ENCODE data around the gene COL27A1. TPM values are rescaled to one million over a fixed set of nuclear protein-coding genes. Genes with fewer than 3 reads are reported as not detected.

Gene COL27A1
- total and polyA plus RNA-seq, 9 of the 15 experiments (the other 6 are each of a cell fraction or from before 2014, with no cell fraction given): 0.07 TPM; not detected in 8

- ChIA-PET POLR2A (interaction anchor here (0.5 to 0.8 kb wide), 2 partner anchors 19 to 176 kb away, joined by 3 read pairs; no protein-coding TSS in a partner anchor), CTCF (ENCODE audit: low intra/inter-chr PET ratio) (interaction anchor here (2.1 kb wide), 1 partner anchor 183 kb away, joined by 13 read pairs; no protein-coding TSS in a partner anchor)
- ATAC-seq (peak; percentile 43), FAIRE-seq (no peak), DNase-seq (ENCODE audit: extremely low read depth in 1 of 4, low spot score in 3 of 4) (no peak)
- no peaks in the 10 kb centered on the region for H3K36me3 ChIP-seq (ENCODE audit: control insufficient read depth, insufficient read depth, low read length)
- H3K9me1 ChIP-seq (ENCODE audit: control insufficient read depth, insufficient read depth, low read length): no peaks in the 10 kb centered on the region
- H3K9ac ChIP-seq (ENCODE audit: insufficient read depth in 1 of 2, low read depth in 2 of 2, low read length in 2 of 2): no peak overlapping the region
- H3K79me2 ChIP-seq (ENCODE audit: control insufficient read depth, insufficient read depth, low read length): no peaks in the 10 kb centered on the region
- H3K27me3 ChIP-seq (ENCODE audit: control insufficient read depth in 2 of 2, insufficient read depth in 2 of 2, low read length in 2 of 2): peaks cover 0 to 14% of the 10 kb centered on the region in 2 experiments; a peak in 3 of 5 replicates
- H3K27ac ChIP-seq (ENCODE audit: extremely low read depth, low read depth, low read length): no peak overlapping the region
- BruUV-seq (replicated peaks): no TSS peak
- 12% methylated on average over 10 of the region's 13 CpGs for WGBS (ENCODE audit: insufficient coverage, low coverage, missing lambda C conversion rate)
- peaks cover 0 to 4% of the 10 kb centered on the region in 2 experiments; a peak in 1 of 5 replicates for H3K4me1 ChIP-seq (replicated peaks in 1 of 2; ENCODE audit: control insufficient read depth in 2 of 2, insufficient read depth in 2 of 2, low read length in 2 of 2)
- no peak overlapping the region for H2AFZ ChIP-seq (ENCODE audit: low read depth, low read length)
- no peak overlapping the region for H3K4me3 ChIP-seq
- intact Hi-C loops (cut with micrococcal nuclease): loop anchor here (1.0 to 5.0 kb wide), 2 partner anchors 50 to 184 kb away; partner anchors contain the start of gene COL27A1
- in situ Hi-C loops (cut with MboI): no loop called here
- no peak for TF ChIP-seq SNRNP70 (optimal IDR thresholded peaks at IDR 0.05; ENCODE audit: low read depth, low read length)
- TF ChIP-seq HCFC1 (IDR thresholded peaks at IDR 0.05; ENCODE audit: low read depth, low read length): no peak
- TF ChIP-seq NFIC (IDR thresholded peaks at IDR 0.05): peak; percentile 48
- no peak for TF ChIP-seq FOXJ3 (CRISPR knock-in tag; IDR thresholded peaks at IDR 0.05)
- TF ChIP-seq CBFB (CRISPR knock-in tag; IDR thresholded peaks at IDR 0.05): 0 out of 2 replicates have a peak, but pooled peaks have one; percentile 25
- no peak for TF ChIP-seq ZNF639 (CRISPR knock-in tag; conservative IDR thresholded peaks at IDR 0.05 in 1 of 2, IDR thresholded peaks at IDR 0.05 in 1 of 2)
- TF ChIP-seq ZNF699 (CRISPR knock-in tag; IDR thresholded peaks at IDR 0.05; ENCODE audit: insufficient replicate concordance): no peak
- TF ChIP-seq TBL1XR1 (IDR thresholded peaks at IDR 0.05; ENCODE audit: low read length in 2 of 2): no peak
- no peak for TF ChIP-seq NR3C1 (CRISPR knock-in tag; IDR thresholded peaks at IDR 0.05)
- no peak for TF ChIP-seq RBM34 (IDR thresholded peaks at IDR 0.05; ENCODE audit: borderline replicate concordance, insufficient read depth, low read length)
- TF ChIP-seq KAT8 (IDR thresholded peaks at IDR 0.05; ENCODE audit: low read depth): no peak
- no peak for TF ChIP-seq ZNF584 (CRISPR knock-in tag; IDR thresholded peaks at IDR 0.05; ENCODE audit: low read depth)
- TF ChIP-seq MTA3 (IDR thresholded peaks at IDR 0.05; ENCODE audit: borderline replicate concordance): no peak
- no peak overlapping the region; the same call in 1 of the 2 replicates for H3K4me2 ChIP-seq (ENCODE audit: insufficient read depth, low read length)
- peaks cover 10% of the 10 kb centered on the region; the same call in 1 of the 2 replicates for H4K20me1 ChIP-seq (replicated peaks; ENCODE audit: control insufficient read depth, insufficient read depth, low read length)
- no peaks in the 10 kb centered on the region for H3K9me3 ChIP-seq (replicated peaks; ENCODE audit: control insufficient read depth, insufficient read depth, low read depth, low read length)
Observed at GRCh38 chr9:114107286-114108001, 47.9 kb upstream of the COL27A1 start.

All from K562 (cell line).